HL-60 (cell line): Measurements from ENCODE around the gene CD109.

ENCODE experiments used
- GABPA ChIP-seq: IDR thresholded peaks from 2 replicates; pipeline ENCODE4 v1.6.1; 2012; ENCODE audit warnings: low read depth
- POLR2AphosphoS5 ChIP-seq: IDR thresholded peaks from 2 replicates; pipeline ENCODE4 v1.6.1; 2012; ENCODE audit warnings: low read depth
- SPI1 ChIP-seq: IDR thresholded peaks from 2 replicates; pipeline ENCODE4 v1.6.1; 2012; ENCODE audit warnings: low read depth, mild to moderate bottlenecking, borderline replicate concordance
- TF ChIP-seq, protein P1 (sequence below): IDR thresholded peaks from one replicate; pipeline ENCODE4 v1.5.1; 2011; ENCODE audit warnings: low read length, control low read depth, inconsistent platforms; ENCODE audit not compliant: insufficient read depth
- TF ChIP-seq, protein P2 (sequence below): IDR thresholded peaks from 2 replicates; pipeline ENCODE4 v1.6.1; 2012; ENCODE audit warnings: low read depth; ENCODE audit not compliant: insufficient replicate concordance

DNA sequence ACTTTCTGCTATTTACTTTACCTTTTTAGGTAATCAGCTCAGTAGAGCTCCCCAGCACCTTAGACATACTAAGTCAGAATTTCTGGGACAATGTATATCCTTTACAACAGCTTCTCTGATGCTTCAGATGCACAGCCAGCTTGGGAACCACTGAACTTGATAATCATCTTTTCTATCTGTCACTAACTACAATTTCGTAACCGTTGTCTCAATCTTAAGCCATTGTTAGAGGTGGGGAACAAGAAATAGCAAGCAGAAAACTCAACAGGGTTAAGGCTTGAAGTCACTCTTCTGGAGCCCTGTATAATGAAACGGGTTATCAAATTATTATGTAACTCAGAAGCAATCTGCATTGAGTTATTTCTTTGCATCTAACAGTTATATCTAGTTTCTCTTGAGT is 47.1 kb downstream of the CD109 start:
- TF ChIP-seq, protein P1, sequence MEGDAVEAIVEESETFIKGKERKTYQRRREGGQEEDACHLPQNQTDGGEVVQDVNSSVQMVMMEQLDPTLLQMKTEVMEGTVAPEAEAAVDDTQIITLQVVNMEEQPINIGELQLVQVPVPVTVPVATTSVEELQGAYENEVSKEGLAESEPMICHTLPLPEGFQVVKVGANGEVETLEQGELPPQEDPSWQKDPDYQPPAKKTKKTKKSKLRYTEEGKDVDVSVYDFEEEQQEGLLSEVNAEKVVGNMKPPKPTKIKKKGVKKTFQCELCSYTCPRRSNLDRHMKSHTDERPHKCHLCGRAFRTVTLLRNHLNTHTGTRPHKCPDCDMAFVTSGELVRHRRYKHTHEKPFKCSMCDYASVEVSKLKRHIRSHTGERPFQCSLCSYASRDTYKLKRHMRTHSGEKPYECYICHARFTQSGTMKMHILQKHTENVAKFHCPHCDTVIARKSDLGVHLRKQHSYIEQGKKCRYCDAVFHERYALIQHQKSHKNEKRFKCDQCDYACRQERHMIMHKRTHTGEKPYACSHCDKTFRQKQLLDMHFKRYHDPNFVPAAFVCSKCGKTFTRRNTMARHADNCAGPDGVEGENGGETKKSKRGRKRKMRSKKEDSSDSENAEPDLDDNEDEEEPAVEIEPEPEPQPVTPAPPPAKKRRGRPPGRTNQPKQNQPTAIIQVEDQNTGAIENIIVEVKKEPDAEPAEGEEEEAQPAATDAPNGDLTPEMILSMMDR = no peak
- no peak for TF ChIP-seq GABPA
- TF ChIP-seq, protein P2, sequence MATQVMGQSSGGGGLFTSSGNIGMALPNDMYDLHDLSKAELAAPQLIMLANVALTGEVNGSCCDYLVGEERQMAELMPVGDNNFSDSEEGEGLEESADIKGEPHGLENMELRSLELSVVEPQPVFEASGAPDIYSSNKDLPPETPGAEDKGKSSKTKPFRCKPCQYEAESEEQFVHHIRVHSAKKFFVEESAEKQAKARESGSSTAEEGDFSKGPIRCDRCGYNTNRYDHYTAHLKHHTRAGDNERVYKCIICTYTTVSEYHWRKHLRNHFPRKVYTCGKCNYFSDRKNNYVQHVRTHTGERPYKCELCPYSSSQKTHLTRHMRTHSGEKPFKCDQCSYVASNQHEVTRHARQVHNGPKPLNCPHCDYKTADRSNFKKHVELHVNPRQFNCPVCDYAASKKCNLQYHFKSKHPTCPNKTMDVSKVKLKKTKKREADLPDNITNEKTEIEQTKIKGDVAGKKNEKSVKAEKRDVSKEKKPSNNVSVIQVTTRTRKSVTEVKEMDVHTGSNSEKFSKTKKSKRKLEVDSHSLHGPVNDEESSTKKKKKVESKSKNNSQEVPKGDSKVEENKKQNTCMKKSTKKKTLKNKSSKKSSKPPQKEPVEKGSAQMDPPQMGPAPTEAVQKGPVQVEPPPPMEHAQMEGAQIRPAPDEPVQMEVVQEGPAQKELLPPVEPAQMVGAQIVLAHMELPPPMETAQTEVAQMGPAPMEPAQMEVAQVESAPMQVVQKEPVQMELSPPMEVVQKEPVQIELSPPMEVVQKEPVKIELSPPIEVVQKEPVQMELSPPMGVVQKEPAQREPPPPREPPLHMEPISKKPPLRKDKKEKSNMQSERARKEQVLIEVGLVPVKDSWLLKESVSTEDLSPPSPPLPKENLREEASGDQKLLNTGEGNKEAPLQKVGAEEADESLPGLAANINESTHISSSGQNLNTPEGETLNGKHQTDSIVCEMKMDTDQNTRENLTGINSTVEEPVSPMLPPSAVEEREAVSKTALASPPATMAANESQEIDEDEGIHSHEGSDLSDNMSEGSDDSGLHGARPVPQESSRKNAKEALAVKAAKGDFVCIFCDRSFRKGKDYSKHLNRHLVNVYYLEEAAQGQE = no peak
- TF ChIP-seq SPI1 = no peak
- TF ChIP-seq POLR2AphosphoS5 = no peak
